Occipital lobe (tissue), 2 donors: ENCODE measurements around the gene AIF1L. TPM values are rescaled to one million over a fixed set of nuclear protein-coding genes. Genes with fewer than 3 reads are reported as not detected.

Experiments
- DNase-seq: peaks from one replicate; lab custom pipeline; 2025; lab: John Stamatoyannopoulos, UW
- total RNA-seq: library from RNA; depleted of rRNA; stranded (reverse); fragments of >200 nt; gene quantifications from one replicate; pipeline ENCODE4 v1.2.3, GENCODE V29; 2014

Gene AIF1L
- total RNA-seq, 1 donor from 2014 or later: 17.8 TPM

GRCh38 chr9:131076347-131077195, 19.8 kb upstream of the AIF1L start:
- DNase-seq: no peak

GRCh38 chr9:131078427-131079366, 17.6 kb upstream of the AIF1L start:
- no peak for DNase-seq

- DNase-seq: no peak
Observed at GRCh38 chr9:131080589-131080988, 15.7 kb upstream of the AIF1L start.

GRCh38 chr9:131081868-131082267, 14.5 kb upstream of the AIF1L start:
- DNase-seq: no peak

GRCh38 chr9:131082774-131083512, 13.4 kb upstream of the AIF1L start:
- DNase-seq: no peak

GRCh38 chr9:131084661-131085369, 11.5 kb upstream of the AIF1L start:
- no peak for DNase-seq

- no peak for DNase-seq
Observed at GRCh38 chr9:131085370-131086122, 10.8 kb upstream of the AIF1L start.

- no peak for DNase-seq
Observed at GRCh38 chr9:131087354-131087893, 8.9 kb upstream of the AIF1L start.

- no peak for DNase-seq
Observed at GRCh38 chr9:131090025-131090787, 6.1 kb upstream of the AIF1L start.

GRCh38 chr9:131091352-131091992, 4.9 kb upstream of the AIF1L start:
- DNase-seq: no peak

GRCh38 chr9:131092030-131092429, 4.3 kb upstream of the AIF1L start:
- no peak for DNase-seq

- DNase-seq: no peak
Observed at GRCh38 chr9:131092548-131093440, 3.5 kb upstream of the AIF1L start.

- no peak for DNase-seq
Observed at GRCh38 chr9:131094015-131094414, 2.3 kb upstream of the AIF1L start.

GRCh38 chr9:131094622-131095021, 1.7 kb upstream of the AIF1L start:
- DNase-seq: no peak

- no peak for DNase-seq
Observed at GRCh38 chr9:131095666-131096268, 564 bp upstream of the AIF1L start.

- DNase-seq: no peak
Observed at GRCh38 chr9:131097126-131097947, 1.0 kb downstream of the AIF1L start.
